HG03469 (cell line): ENCODE measurements around the gene FNDC3B.
"Not testable (repeated sequence)": the region's sequence is repeated elsewhere in the genome, so short reads cannot be mapped to it uniquely, and the experiment has no call there.

ENCODE experiments used
- ATAC-seq: cut with Tn5 transposase; IDR thresholded peaks from one replicate; pipeline ENCODE4 v1.9.1; 2021; ENCODE audit warnings: mild to moderate bottlenecking, moderate library complexity, moderate number of reproducible peaks; ENCODE audit not compliant: unreplicated experiment

Gene FNDC3B

GRCh38 chr3:172253200-172253599, 213.8 kb downstream of the FNDC3B start:
- ATAC-seq: no peak

- no peak for ATAC-seq
These were observed 215.2 kb downstream of the FNDC3B start for GRCh38 chr3:172254542-172254941.

DNA sequence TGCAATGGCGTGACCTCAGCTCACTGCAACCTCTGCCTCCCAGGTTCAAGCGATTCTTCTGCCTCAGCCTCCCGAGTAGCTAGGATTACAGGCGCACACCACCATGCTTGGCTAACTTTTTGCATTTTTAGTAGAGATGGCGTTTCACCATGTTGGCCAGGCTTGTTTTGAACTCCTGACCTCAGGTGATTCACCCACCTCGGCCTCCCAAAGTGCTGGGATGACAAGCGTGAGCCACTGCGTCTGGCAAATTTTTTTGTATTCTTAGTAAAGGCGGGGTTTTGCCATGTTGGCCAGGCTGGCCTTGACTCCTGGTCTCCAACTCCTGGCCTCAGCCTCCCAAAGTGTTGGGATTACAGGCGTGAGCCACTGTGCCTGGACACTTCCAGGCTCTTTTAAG, 215.9 kb downstream of the FNDC3B start:
- not testable (repeated sequence) for ATAC-seq

GRCh38 chr3:172256101-172256734, 216.8 kb downstream of the FNDC3B start:
- no peak for ATAC-seq

- ATAC-seq: no peak
These were observed 218.4 kb downstream of the FNDC3B start for GRCh38 chr3:172257648-172258400.

DNA sequence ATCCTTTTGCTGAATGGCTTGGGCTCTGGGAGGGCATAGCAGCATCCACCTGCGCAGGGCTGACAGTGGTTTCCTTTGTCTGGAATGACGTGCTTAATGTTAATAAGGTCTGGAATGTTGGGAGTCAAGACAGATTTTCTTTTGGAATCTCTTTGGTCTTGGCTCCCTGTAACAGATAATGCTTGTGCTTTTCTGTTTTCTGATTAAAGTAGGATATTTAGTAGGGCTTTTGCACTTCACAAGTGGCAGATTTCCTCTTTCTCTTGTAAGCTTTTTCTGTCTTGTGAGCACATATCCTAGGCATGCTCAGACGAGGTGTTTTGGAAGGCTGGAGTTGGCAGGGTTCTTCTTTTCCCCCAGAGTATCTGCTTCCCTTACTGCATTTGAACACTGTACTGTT, 219.2 kb downstream of the FNDC3B start:
- no peak for ATAC-seq

DNA sequence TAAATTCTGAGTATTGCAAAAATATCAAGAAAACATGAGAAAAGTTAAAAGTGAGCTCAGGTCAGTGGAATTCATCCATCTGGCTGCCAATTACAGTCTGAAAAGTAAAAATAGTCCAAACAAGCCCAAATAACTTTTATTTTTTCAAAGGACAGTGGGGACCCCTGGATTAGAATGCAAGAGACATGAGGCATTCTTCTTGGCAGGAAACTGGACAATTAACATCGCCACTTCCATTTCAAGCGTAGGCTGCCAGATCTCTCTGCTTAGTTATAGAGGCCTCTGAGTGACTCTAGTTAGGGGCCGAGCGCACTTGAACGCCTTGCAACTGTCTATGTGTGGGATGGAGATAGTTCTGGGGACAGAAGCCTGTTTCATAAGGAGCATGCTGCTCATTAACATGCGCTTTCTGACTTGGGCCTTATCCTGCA, 219.7 kb downstream of the FNDC3B start:
- ATAC-seq: no peak

GRCh38 chr3:172259726-172260248, 220.4 kb downstream of the FNDC3B start:
- no peak for ATAC-seq

- no peak for ATAC-seq
These were observed 221.0 kb downstream of the FNDC3B start for GRCh38 chr3:172260381-172260780.

GRCh38 chr3:172261054-172261453, 221.7 kb downstream of the FNDC3B start:
- ATAC-seq: no peak

DNA sequence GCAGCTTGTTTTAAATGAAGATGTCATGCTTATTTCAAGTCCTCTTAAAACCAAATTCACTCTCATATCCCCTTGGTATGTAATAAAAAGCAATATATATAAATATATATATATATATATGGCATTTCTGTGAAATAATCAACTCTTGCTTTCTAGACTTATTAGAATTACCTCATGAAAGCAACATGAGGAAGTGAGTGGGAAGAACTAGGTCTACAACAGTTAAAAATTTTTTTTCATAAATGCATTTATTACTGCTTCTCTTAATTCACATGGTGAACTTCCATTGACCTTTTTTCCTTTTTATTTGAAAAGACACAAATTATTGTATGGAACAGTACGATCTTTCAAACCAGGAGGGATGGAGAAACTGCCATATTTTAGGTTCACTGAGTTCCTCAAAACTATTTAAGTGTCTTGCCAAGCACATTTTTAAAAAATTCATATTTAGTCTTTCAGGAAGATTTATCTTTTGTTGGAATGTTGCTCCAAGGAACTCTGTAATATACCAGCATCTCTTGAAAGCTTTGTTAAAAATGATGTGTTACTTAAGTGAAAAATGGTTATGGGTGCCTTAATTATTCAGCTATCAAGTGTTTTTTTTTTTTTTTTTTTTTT, 223.7 kb downstream of the FNDC3B start:
- no peak for ATAC-seq

- ATAC-seq: no peak
These were observed 224.6 kb downstream of the FNDC3B start for GRCh38 chr3:172263781-172264486.

DNA sequence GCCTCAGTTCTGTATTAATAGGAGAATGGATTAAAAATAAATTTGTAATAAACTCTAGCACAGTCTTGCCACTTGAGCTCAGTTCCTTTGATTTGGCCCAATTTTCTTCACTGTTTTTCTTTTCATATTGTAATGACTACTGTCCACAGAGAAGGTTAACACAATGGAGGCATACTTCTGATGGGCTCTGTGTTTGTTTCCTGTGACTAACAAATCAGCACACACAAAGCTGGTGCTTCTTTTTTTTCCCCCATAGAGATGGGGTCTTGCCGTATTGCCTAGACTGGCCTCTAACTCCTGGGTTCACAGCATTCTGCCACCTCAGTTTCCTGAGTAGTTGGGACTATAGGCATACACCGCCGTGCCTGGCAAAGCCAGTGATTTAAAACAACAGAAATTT, 226.7 kb downstream of the FNDC3B start:
- no peak for ATAC-seq

- ATAC-seq: no peak
These were observed 229.0 kb downstream of the FNDC3B start for GRCh38 chr3:172268425-172268824.

DNA sequence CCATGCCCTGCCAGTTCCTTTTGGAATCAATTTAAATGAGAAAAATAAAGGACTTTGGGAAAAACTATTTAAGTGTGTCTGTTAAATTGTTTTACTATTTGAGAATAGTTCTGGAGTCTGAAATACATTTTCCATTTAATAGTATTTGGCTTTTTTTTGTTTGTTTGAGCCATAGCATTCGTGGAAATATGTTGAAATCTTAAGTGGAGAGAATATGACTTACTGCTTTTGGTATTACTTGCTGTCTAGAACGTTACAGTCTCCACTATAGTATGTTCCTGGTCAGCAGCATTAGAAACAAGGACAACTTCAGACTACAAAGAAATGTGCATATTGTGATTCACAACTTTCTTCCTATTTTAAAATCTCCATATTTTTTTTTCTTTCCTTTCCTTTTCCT, 229.5 kb downstream of the FNDC3B start:
- ATAC-seq: no peak

DNA sequence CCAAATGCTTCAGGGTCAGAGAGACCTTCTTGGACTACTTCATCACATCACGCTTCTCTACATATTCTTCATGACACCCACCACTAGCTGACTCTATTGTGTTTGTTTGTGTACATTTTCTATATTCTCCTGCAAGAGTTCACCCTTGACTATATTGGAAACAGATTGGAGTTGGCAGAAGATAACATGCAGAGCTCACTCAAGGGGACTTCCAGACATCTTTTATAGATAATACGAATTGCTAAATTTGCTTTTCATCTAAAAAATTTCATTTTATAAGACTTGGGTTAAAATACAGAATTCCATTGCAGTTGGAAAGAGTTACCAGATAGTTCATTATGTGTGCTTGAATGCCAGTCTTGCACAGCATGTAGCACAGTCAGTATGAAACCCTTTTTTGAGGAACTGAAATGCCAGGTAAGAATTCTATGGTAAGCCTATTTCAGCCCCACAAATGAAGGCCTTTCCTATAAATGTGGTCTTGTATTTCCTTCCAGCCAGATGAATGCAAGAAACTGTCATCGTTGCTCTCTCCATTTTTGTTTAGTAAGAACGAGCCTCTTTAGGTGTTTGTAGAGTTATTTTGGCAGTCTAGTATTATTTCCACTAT, 231.3 kb downstream of the FNDC3B start:
- peak; percentile 99 for ATAC-seq

GRCh38 chr3:172271386-172271976, 232.1 kb downstream of the FNDC3B start:
- no peak for ATAC-seq

DNA sequence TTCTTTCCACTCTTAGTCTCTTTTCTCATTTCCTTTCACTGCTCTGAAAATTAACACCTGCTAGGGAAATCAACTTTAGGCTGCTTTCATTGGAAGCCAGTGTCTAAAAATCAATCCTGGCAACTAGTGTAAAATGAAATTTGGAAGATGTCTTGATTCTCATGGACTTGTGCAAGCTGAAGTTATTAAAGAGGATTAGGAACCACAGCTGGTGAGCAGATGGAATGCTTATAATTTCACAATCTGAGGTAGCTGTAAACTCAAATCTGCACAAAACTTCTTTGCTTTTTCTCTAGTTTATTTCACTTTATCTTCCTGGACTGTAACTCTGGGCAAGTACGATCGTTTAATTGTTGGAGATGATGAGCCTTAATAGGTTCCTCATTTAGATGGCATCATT, 233.3 kb downstream of the FNDC3B start:
- no peak for ATAC-seq

DNA sequence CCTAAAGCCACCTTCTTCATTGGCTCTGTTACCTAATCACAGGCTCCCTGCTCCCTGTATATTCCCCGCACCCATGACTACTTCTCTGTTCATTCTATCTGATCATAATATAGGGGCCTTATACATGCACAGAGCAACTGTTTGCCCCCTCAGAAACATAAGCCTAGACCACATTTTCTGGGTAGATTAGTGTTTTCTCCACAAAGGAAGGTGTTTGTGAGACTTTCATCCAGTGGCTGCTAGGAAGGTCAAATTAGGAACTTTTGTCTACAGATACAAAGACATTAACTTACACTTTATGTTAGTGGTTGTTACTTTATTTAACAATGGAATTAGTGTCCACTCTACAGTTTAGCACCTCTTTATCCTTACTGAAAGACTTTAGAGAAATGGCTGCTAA, 234.0 kb downstream of the FNDC3B start:
- ATAC-seq: no peak

DNA sequence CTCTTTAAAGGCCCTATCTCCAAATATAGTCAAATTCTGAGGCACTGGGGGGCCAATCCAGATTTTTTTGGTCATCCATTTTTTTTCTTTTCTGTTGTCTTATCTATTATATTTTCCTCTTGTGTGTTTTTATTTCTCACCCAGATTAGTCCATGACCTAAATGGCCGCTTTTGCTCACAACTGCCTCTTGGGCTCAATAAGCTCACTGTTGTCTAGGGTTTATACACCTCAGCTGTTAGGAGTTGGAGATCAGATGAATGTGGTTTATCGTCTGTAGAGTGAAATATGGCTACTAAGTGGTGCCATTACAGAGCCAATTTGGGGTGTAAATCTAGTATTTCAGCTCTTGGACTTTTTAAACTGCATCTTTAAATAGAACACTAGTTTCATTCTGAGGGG, 235.5 kb downstream of the FNDC3B start:
- no peak for ATAC-seq
